GM12878 (cell line): ENCODE results near the gene BICD1. TPM values are rescaled to one million over a fixed set of nuclear protein-coding genes. Genes with fewer than 3 reads are reported as not detected.

Experiments used
- ATAC-seq: fragments of 200-7000 bp; cut with Tn5 transposase; 3 replicates; pipeline ENCODE4 v1.9.1; 2020; ENCODE audit warnings: mild to moderate bottlenecking, moderate library complexity
- BruUV-seq: library from RNA; stranded (reverse); fragments of 400-500 nt; replicated peaks from 2 replicates; lab custom pipeline; 2021; lab: Mats Ljungman, UMichigan
- CTCF ChIA-PET: fragments of 300-600 bp; sonication (Branson Sonifier 250); formaldehyde crosslinking; extraction: SDS; loops from one replicate; lab custom pipeline; 2021; ENCODE audit warnings: inconsistent platforms; lab: Yijun Ruan, JAX
- POLR2A ChIA-PET: fragments of 350-600 bp; formaldehyde crosslinking; extraction: SDS; loops from one replicate; lab custom pipeline; 2021; ENCODE audit warnings: inconsistent platforms; lab: Charles Lee
- RAD21 ChIA-PET: fragments of 300-600 bp; sonication (Branson Sonifier 250); formaldehyde crosslinking; loops from one replicate; lab custom pipeline; 2023; ENCODE audit warnings: antibody characterized with exemption; ENCODE audit not compliant: unreplicated experiment; lab: Charles Lee
- SMC1A ChIA-PET: fragments of 300-600 bp; sonication (Branson Sonifier 250); formaldehyde crosslinking; loops from one replicate; lab custom pipeline; 2023; ENCODE audit not compliant: unreplicated experiment, uncharacterized antibody; lab: Charles Lee
- DNase-seq: peaks from one replicate; pipeline ENCODE4 v3.0.0-alpha.2; 2011; ENCODE audit warnings: low read depth, low spot score
- FAIRE-seq: peaks from 3 replicates; lab custom pipeline; 2011; peaks lifted over from hg19 to GRCh38; lab: Jason Lieb, UNC
- H2AFZ ChIP-seq: 2 replicates; pipeline ENCODE4 v1.6.0; 2011; ENCODE audit warnings: low read depth, low read length, control low read depth; ENCODE audit not compliant: control insufficient read depth
- H3K27ac ChIP-seq: 2 replicates; pipeline ENCODE4 v1.5.1; 2011; ENCODE audit warnings: control low read depth; ENCODE audit not compliant: control insufficient read depth, insufficient read depth
- H3K27me3 ChIP-seq, 2 experiments: replicated peaks in 1 of 2; 2 replicates each; pipeline versions ENCODE4 v1.6.0 to v1.6.1; 2011; ENCODE audit warnings: low read length in 1 of 2; ENCODE audit not compliant: control insufficient read depth in 2 of 2, insufficient read depth in 2 of 2
- H3K36me3 ChIP-seq, 2 experiments: 2 replicates each; pipeline ENCODE4 v1.5.1; 2011; ENCODE audit warnings: low read length in 1 of 2; ENCODE audit not compliant: control insufficient read depth in 2 of 2, insufficient read depth in 2 of 2
- H3K4me1 ChIP-seq: 2 replicates; pipeline ENCODE4 v1.6.1; 2011; ENCODE audit warnings: mild to moderate bottlenecking, low read length, moderate library complexity, mixed read lengths; ENCODE audit not compliant: control insufficient read depth, insufficient read depth
- H3K4me2 ChIP-seq: 2 replicates; pipeline ENCODE4 v1.6.0; 2011; ENCODE audit warnings: control low read depth; ENCODE audit not compliant: control insufficient read depth, insufficient read depth
- H3K4me3 ChIP-seq: fragments of 200-600 bp; sonication (generic); 2 replicates; pipeline ENCODE4 v1.5.1; 2016
- H3K79me2 ChIP-seq: 2 replicates; pipeline ENCODE4 v1.6.0; 2011; ENCODE audit warnings: low read length; ENCODE audit not compliant: control insufficient read depth, insufficient read depth
- H3K9ac ChIP-seq: 2 replicates; pipeline ENCODE4 v1.8.0; 2011; ENCODE audit warnings: low read length, control low read depth, mixed read lengths; ENCODE audit not compliant: control insufficient read depth, insufficient read depth
- H3K9me3 ChIP-seq: replicated peaks from 3 replicates; pipeline ENCODE4 v1.5.1; 2011; ENCODE audit warnings: mild to moderate bottlenecking, low read length; ENCODE audit not compliant: control insufficient read depth, insufficient read depth
- H4K20me1 ChIP-seq: 2 replicates; pipeline ENCODE4 v1.6.0; 2011; ENCODE audit not compliant: control insufficient read depth, insufficient read depth
- CHD2 ChIP-seq: IDR thresholded peaks from 2 replicates; pipeline ENCODE4 v1.6.1; 2011; ENCODE audit warnings: low read depth, low read length, improper control_type of control experiment, borderline replicate concordance
- CHD4 ChIP-seq: fragments of 200-600 bp; sonication (generic); IDR thresholded peaks from 2 replicates; pipeline ENCODE4 v1.6.1; 2016; ENCODE audit warnings: mild to moderate bottlenecking
- DPF2 ChIP-seq: fragments of 450-650 bp; IDR thresholded peaks from 2 replicates; pipeline ENCODE4 v1.6.1; 2017; ENCODE audit warnings: mild to moderate bottlenecking
- E2F4 ChIP-seq: IDR thresholded peaks from 2 replicates; pipeline ENCODE4 v1.6.1; 2012; ENCODE audit warnings: low read depth, low read length, improper control_type of control experiment
- FOXK2 ChIP-seq: fragments of 450-650 bp; IDR thresholded peaks from 2 replicates; pipeline ENCODE4 v1.6.1; 2017; ENCODE audit warnings: mild to moderate bottlenecking, moderate library complexity
- HCFC1 ChIP-seq: fragments of 150-350 bp; IDR thresholded peaks from 2 replicates; pipeline ENCODE4 v1.6.1; 2014; ENCODE audit warnings: low read length
- HDGF ChIP-seq: fragments of 450-650 bp; IDR thresholded peaks from 2 replicates; pipeline ENCODE4 v1.6.1; 2016; ENCODE audit warnings: antibody characterized with exemption
- IRF4 ChIP-seq: IDR thresholded peaks from 2 replicates; pipeline ENCODE4 v1.6.1; 2011; ENCODE audit warnings: low read depth, low read length
- KAT2A ChIP-seq: conservative IDR thresholded peaks from 2 replicates; pipeline ENCODE4 v1.6.1; 2011; ENCODE audit warnings: low read depth, low read length; ENCODE audit not compliant: control insufficient read depth
- MTA2 ChIP-seq: fragments of 450-650 bp; IDR thresholded peaks from 2 replicates; pipeline ENCODE4 v1.6.1; 2016; ENCODE audit warnings: low read depth, mild to moderate bottlenecking, moderate library complexity
- REST ChIP-seq: IDR thresholded peaks from 2 replicates; pipeline ENCODE4 v1.6.1; 2012; ENCODE audit warnings: mild to moderate bottlenecking, low read depth, low read length
- SIN3A ChIP-seq: IDR thresholded peaks from 2 replicates; pipeline ENCODE4 v1.6.1; 2012; ENCODE audit warnings: low read depth, low read length, improper control_type of control experiment
- SPI1 ChIP-seq: IDR thresholded peaks from 2 replicates; pipeline ENCODE4 v1.6.1; 2011; ENCODE audit warnings: low read depth, mild to moderate bottlenecking, low read length, moderate library complexity, borderline replicate concordance; ENCODE audit not compliant: insufficient read depth
- TCF12 ChIP-seq: IDR thresholded peaks from 2 replicates; pipeline ENCODE4 v1.6.1; 2011; ENCODE audit warnings: low read depth, mild to moderate bottlenecking, low read length
- WRNIP1 ChIP-seq: IDR thresholded peaks from 2 replicates; pipeline ENCODE4 v1.6.1; 2011; ENCODE audit warnings: low read depth, low read length, improper control_type of control experiment, borderline replicate concordance
- ZNF687 ChIP-seq: fragments of 450-650 bp; IDR thresholded peaks from 2 replicates; pipeline ENCODE4 v1.6.1; 2017; ENCODE audit warnings: mild to moderate bottlenecking, moderate library complexity
- WGBS: methylation state at CpG from one replicate; pipeline ENCODE4 v1.1.6; 2016; ENCODE audit warnings: low lambda C conversion rate; ENCODE audit not compliant: insufficient replicate concordance, insufficient coverage; ENCODE audit errors: missing lambda C conversion rate; 5-methylcytosine and 5-hydroxymethylcytosine counted together
- in situ Hi-C: fragments of 300-500 bp; cut with MboI; formaldehyde crosslinking; loops from 9 replicates; pipeline ENCODE4 v1.14.3; 2018; ENCODE audit warnings: mixed read lengths
- intact Hi-C: fragments of 100-400 bp; cut with micrococcal nuclease; formaldehyde crosslinking; loops from one replicate; pipeline ENCODE4 v1.14.2; 2022; ENCODE audit not compliant: unreplicated experiment
- polyA plus RNA-seq, 11 experiments: library from polyadenylated mRNA; depleted of rRNA in 4 of 11; unstranded in 6 of 11; stranded (reverse) in 5 of 11; fragments of >200 nt; fragmentation: Nextera tagmentation in 4 of 11; fragmentation: Illumina TruSeq in 1 of 11; extraction: Ambion mirVana in 4 of 11; extraction: Trizol in 1 of 11; gene quantifications; 1 replicate in 1 of 11; 2 replicates in 10 of 11; pipeline versions ENCODE4 v1.2.1 to v1.2.3, GENCODE V29; 2011 to 2016; ENCODE audit warnings: inconsistent platforms in 2 of 11, missing spikeins in 2 of 11, low read depth in 1 of 11
- total RNA-seq, 4 experiments: library from RNA; depleted of rRNA in 3 of 4; stranded (reverse); fragments of >200 nt in 3 of 4; fragmentation: Illumina TruSeq in 1 of 4; extraction: Trizol in 1 of 4; gene quantifications; 2 replicates each; pipeline versions ENCODE4 v1.2.1 to v1.2.3, GENCODE V29; 2013 to 2021

BICD1 gene
- total and polyA plus RNA-seq, 10 of the 15 experiments (the other 5 are each of a cell fraction or from before 2014, with no cell fraction given): 4.7 to 32.5 (median 14.4) TPM

GRCh38 chr12:32087306-32087705, 19.3 kb upstream of the BICD1 start (continued):
- TF ChIP-seq ZNF687 (no peak), SIN3A (no peak), IRF4 (no peak), TCF12 (no peak), KAT2A (no peak), FOXK2 (no peak), HDGF (no peak)

GRCh38 chr12:32089156-32089555, 17.5 kb upstream of the BICD1 start:
- no TSS peak for BruUV-seq
- Histone ChIP-seq H3K4me3 (no peak overlapping the region), H2AFZ (no peak overlapping the region), H3K36me3 (no peaks in the 10 kb centered on the region), H3K9ac (no peak overlapping the region), H4K20me1 (no peaks in the 10 kb centered on the region), H3K27me3 (no peaks in the 10 kb centered on the region), H3K9me3 (no peaks in the 10 kb centered on the region), H3K79me2 (no peaks in the 10 kb centered on the region), H3K4me2 (no peak overlapping the region), H3K4me1 (no peaks in the 10 kb centered on the region), H3K27ac (no peak overlapping the region)
- ChIA-PET CTCF (no interaction called here), RAD21 (no interaction called here), SMC1A (no interaction called here), POLR2A (no interaction called here)
- ATAC-seq (no peak), DNase-seq (no peak), FAIRE-seq (no peak)
- intact Hi-C loops (no loop called here), in situ Hi-C loops (no loop called here)
- TF ChIP-seq SPI1 (no peak), REST (no peak), CHD4 (no peak), CHD2 (no peak), HCFC1 (no peak), DPF2 (no peak), WRNIP1 (no peak), MTA2 (no peak), E2F4 (no peak)
- WGBS: 52% methylated on average over 5 of the region's 5 CpGs
